HG02970 (cell line): ENCODE data around the gene MTARC1.

Experiments used
- ATAC-seq: cut with Tn5 transposase; IDR thresholded peaks from one replicate; pipeline ENCODE4 v1.9.1; 2021; ENCODE audit warnings: mild to moderate bottlenecking, moderate library complexity, moderate number of reproducible peaks; ENCODE audit not compliant: unreplicated experiment, low FRiP score

The MTARC1 gene

DNA sequence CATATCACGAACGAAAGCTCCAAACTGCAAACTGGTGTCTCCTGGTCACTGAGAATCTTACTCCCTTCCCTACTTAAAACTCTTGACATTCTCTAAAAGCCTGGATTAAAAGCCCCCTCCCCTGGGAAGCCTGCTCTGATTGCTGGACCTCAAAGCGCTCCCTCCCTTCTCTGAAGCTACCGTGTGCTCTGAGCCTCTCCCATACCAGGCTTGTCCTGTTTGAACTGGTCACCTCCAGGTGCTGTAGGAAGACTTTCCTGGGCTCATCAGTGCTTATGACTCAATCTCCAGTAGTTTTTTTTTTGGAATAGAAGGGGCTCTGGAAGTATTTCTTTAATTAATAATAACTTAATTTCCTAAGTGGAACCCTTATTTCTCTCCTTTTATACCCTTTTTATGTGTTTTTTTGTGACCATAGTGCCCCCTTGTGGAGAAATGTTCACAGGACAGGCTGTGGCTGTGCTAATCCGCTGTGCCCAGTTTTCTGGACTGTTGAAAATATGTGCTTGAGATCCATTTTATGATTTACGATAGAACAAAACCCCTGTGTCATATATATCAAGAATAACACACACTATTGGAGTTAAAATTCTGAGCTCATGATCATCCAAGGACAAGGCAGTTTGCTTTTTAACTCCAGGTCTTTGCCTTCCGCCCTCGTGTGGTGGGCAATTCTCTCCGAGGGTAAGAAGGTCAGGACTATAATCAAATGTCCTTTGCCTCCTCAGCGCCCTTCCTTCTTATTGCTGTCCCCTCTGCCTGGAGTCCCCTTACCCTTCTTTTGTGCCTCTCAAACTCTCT is 16.9 kb downstream of the MTARC1 start:
- no peak for ATAC-seq

DNA sequence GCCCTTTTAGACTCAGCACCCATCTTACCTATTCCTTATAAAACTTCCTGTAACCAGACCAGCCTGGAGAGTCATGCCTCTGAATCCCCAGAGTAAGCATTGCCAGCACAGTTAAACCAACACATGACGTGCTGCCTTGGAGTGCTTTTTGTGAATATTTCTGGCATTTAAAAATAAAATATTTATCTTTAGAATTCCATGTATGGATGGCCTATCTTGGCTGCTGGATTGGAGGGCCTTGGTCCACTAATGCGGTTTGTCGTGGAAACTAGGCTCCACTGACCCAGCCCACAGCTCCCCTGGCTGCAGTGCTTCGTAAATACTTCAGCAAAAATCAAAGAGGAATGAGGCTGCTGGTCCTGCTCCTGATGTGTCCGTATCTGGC is 17.5 kb downstream of the MTARC1 start:
- no peak for ATAC-seq

DNA sequence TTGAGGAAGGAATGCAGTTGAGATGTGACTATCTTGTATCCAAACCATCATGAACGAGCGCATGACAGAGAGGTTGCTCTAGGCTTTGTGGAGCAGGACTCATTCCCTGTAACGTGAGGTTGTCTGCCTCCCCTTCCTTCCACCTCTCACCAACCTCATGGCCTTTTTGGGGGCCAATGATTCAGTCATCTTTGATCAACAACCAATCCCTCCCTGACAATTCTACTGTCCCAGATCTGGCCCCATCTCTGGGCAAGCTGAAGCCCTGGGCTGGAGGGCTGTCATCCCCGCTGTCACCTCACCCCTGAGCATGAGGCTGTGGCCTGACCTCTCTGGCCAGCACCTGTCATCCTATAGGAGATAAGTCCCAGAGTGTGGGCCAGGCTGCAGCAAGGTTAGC is 19.7 kb downstream of the MTARC1 start:
- no peak for ATAC-seq

DNA sequence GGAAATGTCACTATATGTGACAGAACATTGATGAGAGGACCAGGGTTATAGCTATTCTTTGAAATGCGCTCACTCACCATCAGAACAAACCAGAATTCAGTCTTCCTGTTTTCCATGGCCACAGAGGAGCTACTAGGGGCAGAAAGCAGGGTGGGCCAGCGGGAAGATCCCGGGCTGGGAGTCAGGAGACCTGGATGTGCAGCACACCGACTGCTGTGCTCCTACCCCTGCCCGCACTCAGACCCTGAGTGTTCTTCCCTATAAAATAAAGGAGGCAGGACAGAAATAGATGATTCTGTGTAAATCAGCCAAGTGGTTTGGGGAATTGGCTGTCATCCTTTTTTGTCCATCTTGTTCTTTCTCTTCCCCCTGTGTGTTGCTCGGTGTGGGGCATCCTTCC is 21.0 kb downstream of the MTARC1 start:
- ATAC-seq = no peak

DNA sequence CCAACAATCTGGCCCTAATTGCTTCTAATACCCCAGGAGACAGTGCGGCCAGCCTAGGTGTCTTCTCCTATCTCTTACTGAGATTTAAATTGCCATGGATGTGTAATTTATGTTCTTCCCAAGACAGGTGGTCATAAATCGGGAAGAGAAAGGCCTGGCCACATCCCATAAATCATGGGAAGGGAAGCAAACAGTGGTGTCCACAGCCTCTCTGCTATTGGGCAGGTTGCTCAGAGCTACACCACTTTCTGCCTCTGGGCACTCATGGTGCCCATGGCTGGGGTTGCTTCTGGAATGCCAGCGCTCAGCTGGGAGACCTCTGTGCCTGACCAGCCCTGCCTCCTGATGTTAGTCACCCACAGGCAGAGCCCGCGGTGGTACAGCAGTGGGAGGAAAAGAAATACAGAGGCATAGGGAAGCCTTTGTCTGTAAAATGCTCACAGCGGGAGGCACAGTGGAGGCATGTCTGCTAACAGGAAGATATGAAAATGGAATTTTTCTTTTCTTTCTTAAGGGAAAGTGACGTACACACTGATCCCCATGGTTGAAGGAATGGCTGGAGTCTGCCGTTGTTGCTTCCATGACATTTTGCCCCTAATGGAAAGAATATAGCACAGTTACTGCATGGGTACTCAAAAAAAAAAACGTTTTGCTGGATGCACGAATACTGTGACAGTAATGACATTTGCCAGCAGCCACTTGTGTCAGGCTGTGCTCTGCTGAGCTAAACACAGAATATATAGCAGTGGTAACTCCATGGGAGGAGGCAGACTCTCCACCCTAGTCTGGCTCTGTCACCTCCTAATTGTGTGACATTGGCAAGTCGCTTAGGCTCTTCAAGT is 21.9 kb downstream of the MTARC1 start:
- ATAC-seq = no peak

DNA sequence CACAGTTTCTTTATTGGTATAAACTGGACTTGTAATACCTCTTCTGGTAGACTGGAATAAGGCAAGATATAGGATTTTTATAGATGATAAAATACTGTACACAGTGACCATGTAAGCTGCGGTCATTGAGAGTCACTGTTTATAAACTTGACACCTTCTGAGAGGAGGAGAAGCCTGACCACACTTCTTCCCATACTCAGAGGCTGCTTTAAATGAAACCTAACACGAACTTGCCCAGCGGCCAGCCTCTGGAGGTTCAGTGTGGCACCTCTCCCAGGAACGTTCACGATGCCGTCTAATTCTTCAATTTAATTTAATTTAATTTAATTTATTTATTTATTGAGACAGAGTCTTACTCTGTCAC is 22.5 kb downstream of the MTARC1 start:
- no peak for ATAC-seq

DNA sequence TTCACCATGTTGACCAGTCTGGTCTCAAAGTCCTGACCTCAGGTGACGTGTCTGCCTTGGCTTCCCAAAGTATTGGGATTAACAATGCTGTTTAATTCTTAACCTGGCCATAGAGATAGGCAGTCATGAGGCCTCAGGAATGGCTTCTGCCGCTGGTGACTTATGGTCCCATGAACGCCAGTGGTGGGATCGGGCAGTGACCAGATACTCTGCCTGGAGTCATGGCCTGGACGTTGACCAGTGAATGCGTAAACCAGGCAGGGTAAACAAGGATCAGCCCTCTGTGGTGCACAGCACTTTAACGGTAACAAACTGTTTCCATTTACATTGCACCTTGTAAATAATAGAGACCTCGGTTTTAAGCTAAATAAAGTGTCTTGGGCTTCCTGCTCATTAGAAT is 23.0 kb downstream of the MTARC1 start:
- no peak for ATAC-seq

DNA sequence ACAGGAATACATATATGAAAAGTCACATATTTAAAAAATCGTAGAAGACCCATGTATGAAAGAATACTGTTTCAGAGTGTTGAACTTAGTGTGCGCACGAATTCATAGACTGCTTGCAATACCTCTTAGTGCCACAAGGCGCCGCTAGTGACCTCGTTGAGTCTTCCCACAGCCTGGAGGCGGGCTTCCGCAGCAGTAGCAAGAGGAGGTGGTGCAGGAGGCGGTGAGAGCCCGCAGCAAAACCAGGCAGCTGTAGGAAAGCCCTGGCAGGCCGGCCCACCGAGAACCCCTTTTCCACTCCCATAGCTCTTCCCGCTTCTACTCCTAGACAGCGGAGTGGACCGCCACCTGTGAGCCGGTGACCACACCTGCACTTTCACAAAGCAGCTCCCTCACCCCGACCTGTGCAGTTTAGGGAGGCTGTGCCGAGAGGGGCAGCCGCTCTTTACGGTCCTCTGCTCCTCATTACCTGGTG is 23.5 kb downstream of the MTARC1 start:
- peak; percentile 92 for ATAC-seq

DNA sequence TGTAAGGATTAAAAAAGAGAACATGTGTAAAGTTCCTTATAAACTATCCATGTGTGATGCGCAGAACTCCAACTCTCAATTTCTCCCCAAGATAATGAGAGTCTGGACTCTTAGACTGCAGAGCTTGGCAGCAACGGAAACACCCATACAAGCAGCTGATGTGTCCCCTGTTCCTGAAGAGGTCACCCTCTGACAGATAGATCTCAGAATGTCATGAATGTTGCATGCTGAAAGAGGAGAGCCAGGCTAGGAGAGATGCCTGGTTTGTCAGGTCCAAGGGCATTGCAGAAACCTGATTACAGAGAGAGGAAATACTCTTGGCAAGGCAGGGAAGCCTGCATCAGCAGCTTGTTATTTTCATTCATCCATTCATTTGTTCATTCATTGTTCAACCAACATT is 24.2 kb downstream of the MTARC1 start:
- ATAC-seq = no peak

DNA sequence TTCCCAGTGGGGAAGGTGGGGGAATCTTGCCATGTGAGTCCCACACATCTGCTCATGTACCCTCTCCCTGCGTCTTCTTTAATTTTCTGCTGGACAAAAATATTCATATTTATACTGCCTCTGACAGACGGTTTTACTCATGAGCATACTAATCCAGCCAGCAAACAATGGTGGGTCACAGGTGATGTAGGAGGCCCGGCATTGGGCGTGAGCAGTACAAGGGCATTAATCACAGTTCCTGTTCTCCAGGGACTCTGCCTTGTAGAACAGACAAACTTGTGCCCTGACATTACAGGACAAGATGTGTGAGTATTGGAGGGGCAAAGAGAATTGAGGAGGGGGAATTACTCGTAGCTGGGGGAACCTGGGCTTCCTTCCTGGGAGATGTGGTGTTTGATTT is 25.0 kb downstream of the MTARC1 start:
- ATAC-seq = no peak

DNA sequence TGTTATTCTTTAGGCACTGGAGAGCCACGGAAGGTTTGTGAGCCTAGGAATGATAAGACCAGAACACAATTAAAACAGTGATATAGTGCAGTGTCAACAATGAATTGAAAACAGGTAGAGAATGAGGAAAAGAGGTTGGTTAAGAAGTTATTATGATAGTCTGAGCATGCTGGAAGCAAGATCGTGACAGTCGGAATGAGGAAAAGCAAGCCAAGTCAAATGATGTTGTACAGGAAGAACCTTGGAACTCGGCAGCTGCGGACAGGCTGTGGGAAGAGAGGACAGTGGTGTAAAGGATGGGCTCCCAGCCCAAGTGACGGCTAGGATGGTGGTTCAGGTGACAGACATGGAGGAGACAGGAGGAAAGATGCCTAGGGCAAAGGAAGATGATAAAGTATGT is 25.6 kb downstream of the MTARC1 start:
- ATAC-seq = no peak

DNA sequence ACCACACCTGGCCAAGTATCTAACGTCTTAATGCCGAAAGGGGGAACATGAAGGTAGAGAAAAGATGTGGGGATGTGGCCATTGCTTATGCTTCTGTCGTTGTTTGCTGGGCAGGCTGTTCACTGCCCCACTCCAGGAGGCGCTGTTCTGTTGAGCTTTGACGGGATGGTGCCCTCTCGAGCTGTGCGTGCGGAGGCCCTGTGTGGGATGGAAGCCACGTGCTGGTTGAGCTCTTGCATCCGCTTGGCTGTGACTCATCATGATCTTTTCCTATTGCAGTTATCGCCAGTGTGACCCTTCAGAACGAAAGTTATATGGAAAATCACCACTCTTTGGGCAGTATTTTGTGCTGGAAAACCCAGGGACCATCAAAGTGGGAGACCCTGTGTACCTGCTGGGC is 26.3 kb downstream of the MTARC1 start:
- ATAC-seq = no peak

DNA sequence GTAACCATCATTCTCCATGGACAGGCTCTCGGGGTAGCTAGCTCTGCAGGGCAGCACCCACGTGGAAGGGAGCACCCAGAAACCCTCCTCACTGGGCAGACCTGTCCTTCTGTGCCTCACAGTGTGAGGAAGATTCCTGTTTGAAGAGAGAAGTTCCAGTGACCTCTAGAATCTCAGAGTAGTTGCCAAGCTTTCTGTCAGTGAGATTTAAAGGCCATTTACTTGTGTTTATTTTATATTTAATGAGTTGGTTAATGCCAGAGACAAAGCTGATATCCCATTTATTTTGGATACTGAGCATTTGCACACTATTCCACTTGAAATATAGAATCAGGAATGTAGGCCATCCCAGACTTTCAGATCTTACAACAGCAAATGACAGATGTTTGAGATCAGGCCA is 28.7 kb downstream of the MTARC1 start:
- ATAC-seq = no peak

DNA sequence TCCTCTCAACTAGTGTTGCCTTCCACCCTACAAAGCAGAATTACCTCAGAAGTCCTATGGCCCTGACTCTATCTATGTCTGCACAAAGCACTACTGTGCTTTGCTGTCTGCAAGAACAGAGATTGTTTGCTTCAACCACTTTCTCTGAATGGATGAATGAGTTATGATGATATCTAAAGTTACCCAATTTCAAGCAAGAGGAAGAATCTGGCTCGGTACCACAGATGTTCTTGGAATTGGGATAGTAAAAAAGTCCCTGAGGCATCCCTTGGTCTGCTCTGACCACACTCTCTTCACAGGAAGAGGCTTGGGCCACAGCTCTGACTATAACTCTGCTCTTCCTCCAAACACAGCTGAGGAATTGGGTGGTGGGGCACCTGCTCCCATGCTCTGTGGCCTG is 31.2 kb downstream of the MTARC1 start:
- no peak for ATAC-seq

DNA sequence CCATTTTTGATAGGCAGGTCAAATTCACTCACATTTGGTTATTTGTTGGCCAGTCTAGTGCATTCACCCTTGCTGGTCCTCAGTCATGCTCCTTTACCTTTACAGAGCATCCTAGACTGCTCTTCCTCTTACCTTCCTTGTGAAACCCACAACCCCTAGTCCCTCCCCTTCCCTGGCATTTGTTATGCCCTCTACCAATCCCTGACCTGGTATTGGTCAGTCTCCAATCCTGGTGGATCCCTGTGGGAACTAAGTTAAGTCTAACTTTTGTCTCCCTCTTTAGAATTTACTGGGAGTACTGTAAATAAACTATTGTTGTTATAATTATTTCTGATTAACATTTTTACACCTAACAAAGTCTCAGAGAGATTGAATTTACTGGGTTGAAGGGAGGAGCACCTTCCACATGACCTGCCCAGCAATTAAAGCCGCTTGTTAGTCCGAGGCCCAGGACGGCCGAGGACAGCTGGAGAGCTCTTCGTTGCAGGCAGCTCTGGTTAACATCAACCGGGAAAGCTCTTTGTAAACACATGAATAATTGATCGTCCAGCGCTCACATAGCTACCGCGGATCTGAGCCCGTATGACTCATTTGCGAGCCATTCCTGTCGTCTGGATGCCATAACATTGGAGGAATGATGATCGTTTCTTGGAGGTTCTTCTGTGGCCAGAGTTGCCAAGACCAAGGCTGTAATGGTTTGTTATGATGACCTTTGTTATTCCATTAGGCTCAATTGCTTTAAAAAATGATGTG is 31.9 kb downstream of the MTARC1 start:
- ATAC-seq = no peak

DNA sequence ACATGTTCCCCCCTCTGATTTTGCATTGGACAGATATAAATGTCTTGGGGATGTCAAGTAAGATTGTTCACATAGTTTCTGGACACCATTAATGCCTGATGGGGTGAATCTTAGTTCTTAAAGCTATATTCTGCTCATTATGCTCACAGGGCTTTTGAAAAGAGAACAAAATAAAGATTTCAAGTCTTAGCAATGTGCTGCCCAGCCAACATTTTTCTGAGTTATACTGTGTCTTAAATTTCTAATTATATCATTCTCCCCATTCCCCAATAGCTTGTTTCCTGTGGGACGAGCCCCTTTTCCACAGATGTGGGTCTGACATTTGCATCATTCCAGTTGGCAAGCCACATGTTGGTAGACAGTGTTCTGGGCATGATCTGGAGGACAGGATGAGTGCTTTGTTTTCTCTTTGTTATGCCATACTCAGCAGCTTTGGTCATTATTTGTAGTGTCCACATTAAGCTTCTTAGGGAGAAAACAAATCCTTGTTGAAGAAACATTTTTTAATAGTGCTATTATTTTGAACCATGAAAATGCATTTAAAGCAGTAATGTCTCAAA is 32.8 kb downstream of the MTARC1 start:
- ATAC-seq = no peak

DNA sequence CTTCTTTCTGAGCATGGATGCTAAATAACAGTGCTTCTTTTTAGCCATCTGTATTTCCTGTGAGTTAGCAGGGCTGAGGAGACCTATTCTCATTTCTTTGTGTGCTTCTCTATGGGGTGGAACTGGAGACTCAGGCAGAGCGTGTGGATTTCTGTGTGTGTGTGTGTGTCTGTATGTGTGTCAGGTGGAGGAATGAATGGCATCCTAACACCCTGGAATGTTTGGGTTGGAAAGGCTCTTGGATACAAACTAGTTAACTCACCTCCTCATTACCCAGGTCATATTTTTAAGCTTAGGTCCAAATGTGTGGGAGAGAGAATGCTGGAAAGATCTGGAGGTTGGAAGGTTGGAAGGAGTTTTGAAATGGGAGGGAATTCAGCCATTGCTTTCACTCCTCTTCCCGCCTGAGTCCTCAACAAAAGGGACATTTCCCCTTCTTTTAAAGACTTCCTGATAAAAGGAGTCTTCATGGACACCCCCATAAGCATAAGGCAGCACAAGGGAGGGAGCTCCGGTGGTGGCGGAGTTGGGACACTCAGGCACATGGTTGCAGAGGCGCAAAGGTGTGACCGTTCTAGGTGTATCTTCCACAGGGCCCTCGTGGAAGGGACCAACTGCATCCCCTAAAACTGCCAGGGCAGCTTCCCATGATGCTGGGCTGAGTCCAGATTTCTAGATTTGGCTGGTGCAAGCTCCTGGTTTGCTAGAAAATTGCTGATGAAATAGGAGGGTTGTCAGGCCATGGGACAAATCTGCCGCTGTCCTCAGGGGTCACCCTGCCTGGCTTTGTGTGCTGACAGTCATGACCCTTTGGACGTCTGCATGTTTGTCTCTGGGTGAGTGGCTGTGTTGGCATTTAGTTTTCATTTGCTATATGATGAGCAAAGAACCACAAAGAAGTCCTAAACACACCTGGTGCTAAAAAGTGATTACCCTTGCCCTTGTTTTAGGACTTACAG is 37.6 kb downstream of the MTARC1 start:
- ATAC-seq = no peak

DNA sequence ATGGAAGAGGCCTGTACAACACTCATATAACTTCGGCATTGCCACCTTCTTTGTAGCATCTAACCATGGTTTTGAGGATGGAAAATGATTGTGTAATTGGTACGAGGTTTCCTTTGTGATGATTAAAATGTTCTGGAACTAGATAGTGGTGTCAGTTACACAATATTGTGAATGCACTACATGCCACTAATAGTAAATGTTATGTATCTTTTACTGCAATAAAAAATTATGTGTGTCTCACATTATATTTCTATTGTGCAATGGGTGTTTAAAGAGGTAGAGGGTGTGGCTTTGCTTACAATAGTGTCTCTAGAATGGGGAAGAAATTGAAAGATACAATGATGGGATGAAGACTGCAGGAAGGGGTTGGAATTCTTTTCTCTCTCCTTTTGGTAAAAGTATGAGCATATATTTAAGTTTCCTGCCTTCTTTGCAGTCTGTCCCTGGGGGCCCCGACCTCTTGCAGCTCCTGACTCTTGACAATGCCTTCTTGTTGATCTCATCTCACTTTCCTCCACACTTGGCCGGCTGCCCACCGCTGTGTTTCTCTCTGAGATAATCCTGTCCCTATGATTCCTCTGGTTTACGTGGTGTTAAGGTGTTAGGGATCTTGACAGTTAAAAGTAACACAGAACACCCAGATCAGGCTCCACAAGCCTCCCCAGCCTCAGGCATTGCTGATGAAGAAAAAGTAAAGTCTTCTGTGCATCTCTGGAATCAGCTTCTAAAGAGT is 39.3 kb downstream of the MTARC1 start:
- no peak for ATAC-seq

DNA sequence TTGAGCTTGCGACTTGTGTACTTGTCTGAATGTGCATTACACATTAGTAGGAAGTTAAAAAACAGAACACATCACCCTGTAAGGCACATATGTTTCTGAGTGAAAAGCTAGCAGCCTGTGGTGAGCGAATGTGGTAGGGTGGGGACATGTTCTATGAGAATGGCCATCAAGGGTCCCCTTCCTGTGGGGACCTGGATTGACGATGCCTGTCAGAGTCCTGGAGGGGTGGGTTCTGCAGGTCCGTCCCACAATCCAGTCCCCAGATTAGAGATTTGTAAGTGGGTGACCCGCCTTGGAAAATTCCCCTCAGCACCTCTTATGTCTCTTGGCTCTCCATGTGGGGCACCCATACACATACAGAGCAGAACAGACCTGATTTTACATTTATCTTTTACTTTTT is 40.0 kb downstream of the MTARC1 start:
- no peak for ATAC-seq
